ENCODE results near the gene HAUS3. TPM values are rescaled to one million over a fixed set of nuclear protein-coding genes. Genes with fewer than 3 reads are reported as not detected.

HAUS3 gene
- total RNA-seq, 1 experiment from 2014 or later, result 17.3 TPM

GRCh38 chr4:2180410-2180809, 61.5 kb downstream of the HAUS3 start (continued):
- TF ChIP-seq CTCF (IDR thresholded peaks at IDR 0.05 in 2 of 3, conservative IDR thresholded peaks at IDR 0.05 in 1 of 3; ENCODE audit: borderline replicate concordance in 1 of 3, insufficient read depth in 1 of 3, low read depth in 2 of 3, low read length in 2 of 3), result no peak
- TF ChIP-seq EZH2phosphoT487 (IDR thresholded peaks at IDR 0.05; ENCODE audit: borderline replicate concordance), result no peak
- no peak for TF ChIP-seq MAX (IDR thresholded peaks at IDR 0.05)
- no peak for TF ChIP-seq FOSL1 (IDR thresholded peaks at IDR 0.05; ENCODE audit: low read depth)
- TF ChIP-seq SRF (IDR thresholded peaks at IDR 0.05; ENCODE audit: low read depth), result no peak
- no peak for TF ChIP-seq ELF1 (IDR thresholded peaks at IDR 0.05; ENCODE audit: borderline replicate concordance, low read depth)
- TF ChIP-seq TCF7L2 (IDR thresholded peaks at IDR 0.05; ENCODE audit: borderline replicate concordance, extremely low read depth, insufficient read depth, insufficient read length), result no peak
- no peak for TF ChIP-seq POLR2A (IDR thresholded peaks at IDR 0.05; ENCODE audit: borderline replicate concordance, extremely low read depth, insufficient read depth, insufficient read length)

- Histone ChIP-seq H3K79me2 (ENCODE audit: insufficient read depth, low read length) (no peaks in the 10 kb centered on the region), H3K36me3 (ENCODE audit: control insufficient read depth in 1 of 2, insufficient read depth in 2 of 2, low read length in 2 of 2) (no peaks in the 10 kb centered on the region), H3K4me3 (replicated peaks in 1 of 2; ENCODE audit: low read depth in 1 of 2, low read length in 2 of 2) (no peak overlapping the region), H3K4me2 (ENCODE audit: low read length) (no peak overlapping the region), H3K9me2 (ENCODE audit: insufficient read depth) (no peaks in the 10 kb centered on the region), H3K9me3 (ENCODE audit: control insufficient read depth in 1 of 2, insufficient read depth in 1 of 2, low read depth in 1 of 2, low read length in 2 of 2) (no peaks in the 10 kb centered on the region), H4K20me1 (ENCODE audit: insufficient read depth) (no peaks in the 10 kb centered on the region), H3K4me1 (ENCODE audit: control insufficient read depth in 1 of 2, insufficient read depth in 2 of 2, low read length in 2 of 2) (no peaks in the 10 kb centered on the region), H3K9ac (ENCODE audit: low read length) (no peak overlapping the region), H3K27ac (ENCODE audit: low read depth, low read length) (no peak overlapping the region), H2AFZ (ENCODE audit: low read depth, low read length, poor library complexity, severe bottlenecking) (no peak overlapping the region), H3K27me3 (ENCODE audit: insufficient read depth, low read length) (no peaks in the 10 kb centered on the region)
- POLR2A ChIA-PET, result no interaction called here
- CTCF ChIA-PET, result no interaction called here
- no TSS peak for BruUV-seq (replicated peaks)
- RAD21 ChIA-PET (ENCODE audit: low non-redundant PET in 1 of 2, low total read pairs in 2 of 2, uncharacterized antibody in 2 of 2, unreplicated experiment in 2 of 2), result no interaction called here
- no peak for DNase-seq (ENCODE audit: low read depth, low spot score)
- no peak for TF ChIP-seq ZFX (IDR thresholded peaks at IDR 0.05)
- TF ChIP-seq SP1 (IDR thresholded peaks at IDR 0.05; ENCODE audit: low read depth), result no peak
- no peak for TF ChIP-seq ZNF274 (IDR thresholded peaks at IDR 0.05; ENCODE audit: low read depth, low read length)
- intact Hi-C loops (cut with micrococcal nuclease), result loop anchor here (5.0 kb wide), 1 partner anchor 367 kb away; no protein-coding TSS in a partner anchor
- ATAC-seq, result no peak
Measured at GRCh38 chr4:2179717-2180116, 62.2 kb downstream of the HAUS3 start.
